ENCODE measurements around the gene FCGR2B.

GRCh38 chr1:161709373-161709772, 46.4 kb downstream of the FCGR2B start:
- TF ChIP-seq TOX (CRISPR knock-in tag; IDR thresholded peaks at IDR 0.05; ENCODE audit: borderline replicate concordance) (no peak), GLIS3 (CRISPR knock-in tag; IDR thresholded peaks at IDR 0.05) (no peak), ZFP30 (CRISPR knock-in tag; IDR thresholded peaks at IDR 0.05) (no peak)

All from SK-N-SH treated with all-trans-retinoic acid at 6 μM for 48 hours (cell line).